Measurements from ENCODE around the gene ACIN1.

ACIN1 gene

DNA sequence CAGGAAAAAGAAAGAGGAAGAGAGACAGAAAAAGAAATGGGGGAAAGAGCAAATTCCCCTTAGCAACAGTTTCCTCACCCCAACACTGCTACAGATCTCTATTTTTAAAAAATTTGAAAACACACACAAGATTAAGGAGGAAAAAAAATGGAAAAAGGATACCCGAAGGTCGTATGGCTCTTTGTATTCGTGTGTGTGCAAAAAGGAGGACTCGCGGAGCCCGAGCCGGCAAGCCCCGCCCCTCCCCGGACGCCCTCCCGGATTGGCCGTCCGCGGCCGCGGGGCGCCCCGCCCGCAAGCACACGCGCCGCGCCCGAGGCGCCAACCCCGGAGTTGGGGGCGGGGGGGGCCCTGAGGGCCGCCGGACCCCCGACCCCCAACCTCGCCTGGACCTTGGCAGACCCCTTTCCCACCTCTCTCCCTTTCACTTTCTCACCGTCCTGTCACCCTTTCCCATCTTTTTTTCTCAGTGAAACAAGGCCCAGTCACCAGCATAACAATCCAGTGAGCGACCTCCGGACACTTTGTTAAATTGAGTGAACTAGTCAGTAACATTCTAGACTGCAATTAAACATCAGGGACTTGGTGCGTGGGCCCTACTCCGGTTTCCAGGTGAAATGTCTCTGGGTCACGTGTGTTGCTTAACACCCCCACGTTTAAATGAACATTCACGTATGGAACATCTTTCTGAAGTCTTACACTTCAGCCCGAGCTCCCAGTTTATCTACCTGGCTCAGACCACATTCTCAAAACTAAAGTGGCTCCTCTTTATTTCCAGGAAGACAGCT is 84.8 kb downstream of the ACIN1 start, which contains the start of gene C14orf93:
Gene C14orf93, minus strand, starts transcription at position 205 of the 788 bp plus-strand sequence. CDS start 11,120 bp downstream, outside the sequence.
- peak; percentile 44 for DNase-seq

DNA sequence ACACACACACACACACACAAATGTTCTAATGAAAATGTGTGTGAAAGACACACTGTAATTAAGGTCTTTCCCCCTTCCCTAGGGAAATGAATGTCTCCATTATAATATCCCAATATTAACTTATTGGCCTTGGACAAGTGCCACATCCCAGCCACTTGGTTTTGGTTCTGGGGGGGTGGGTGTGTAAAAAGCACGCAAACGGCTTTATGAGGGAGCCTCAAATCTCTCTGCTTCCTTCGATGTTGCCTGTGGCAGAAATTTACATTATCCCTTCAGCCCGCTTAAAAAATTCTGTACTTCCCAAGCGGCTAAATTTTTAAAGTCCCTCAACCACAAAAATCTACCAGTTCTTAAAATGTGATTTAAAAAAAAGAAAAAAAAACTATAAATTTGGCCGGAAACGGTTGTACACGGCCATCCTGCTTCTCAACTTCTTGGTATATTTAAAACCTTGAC is 85.4 kb downstream of the ACIN1 start:
- no peak for DNase-seq

DNA sequence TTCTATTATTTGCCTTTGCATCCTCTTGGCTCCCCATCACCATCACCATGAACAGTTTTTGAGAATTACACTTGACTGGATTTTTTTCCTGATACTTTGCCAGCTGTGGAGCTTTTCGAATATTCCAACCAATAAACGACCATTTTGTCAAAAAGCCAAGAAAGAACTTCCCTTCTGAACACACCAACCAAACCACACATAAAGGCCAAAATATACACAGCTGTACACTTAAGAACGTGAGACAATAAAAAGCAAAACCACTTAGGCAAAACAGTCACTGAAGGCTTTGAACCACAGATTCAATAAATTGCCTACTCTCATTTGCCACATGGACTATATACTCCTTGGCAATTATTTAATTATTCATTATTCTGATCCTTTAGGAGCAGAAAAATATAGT is 86.1 kb downstream of the ACIN1 start:
- no peak for DNase-seq
